SK-N-SH (cell line): Measurements from ENCODE around the gene GNB1L.

Experiments
- CHD2 ChIP-seq: fragments of 150-350 bp; IDR thresholded peaks from 2 replicates; pipeline ENCODE4 v1.6.1; 2018; ENCODE audit warnings: low read length; ENCODE audit not compliant: partially characterized antibody
- EP300 ChIP-seq, 2 experiments: IDR thresholded peaks; 2 replicates each; pipeline versions ENCODE4 v1.4.0 to v1.6.1; 2012; ENCODE audit warnings: borderline replicate concordance in 1 of 2, low read depth in 1 of 2, low read length in 1 of 2
- FOSL2 ChIP-seq: IDR thresholded peaks from 2 replicates; pipeline ENCODE4 v1.4.0; 2012; ENCODE audit warnings: low read depth, mild to moderate bottlenecking, moderate library complexity, borderline replicate concordance
- GABPA ChIP-seq: IDR thresholded peaks from 2 replicates; pipeline ENCODE4 v1.4.0; 2012; ENCODE audit warnings: low read depth, mild to moderate bottlenecking
- JUND ChIP-seq: IDR thresholded peaks from 2 replicates; pipeline ENCODE4 v1.4.0; 2012
- RXRA ChIP-seq: IDR thresholded peaks from 2 replicates; pipeline ENCODE4 v1.4.0; 2012; ENCODE audit warnings: low read depth, mild to moderate bottlenecking, borderline replicate concordance
- TEAD4 ChIP-seq: IDR thresholded peaks from 2 replicates; pipeline ENCODE4 v1.4.0; 2012; ENCODE audit warnings: mild to moderate bottlenecking, borderline replicate concordance; ENCODE audit not compliant: insufficient read depth
- TF ChIP-seq, protein P1 (sequence below): IDR thresholded peaks from 2 replicates; pipeline ENCODE4 v1.6.1; 2012; ENCODE audit warnings: mild to moderate bottlenecking, low read depth, low read length, moderate library complexity
- TF ChIP-seq, protein P2 (sequence below): IDR thresholded peaks from 2 replicates; pipeline ENCODE4 v1.4.0; 2012; ENCODE audit warnings: low read depth, borderline replicate concordance
- TF ChIP-seq, protein P3 (sequence below): fragments of 200-600 bp; sonication (generic); IDR thresholded peaks from 2 replicates; pipeline ENCODE4 v1.6.1; 2017; ENCODE audit warnings: antibody characterized with exemption, mild to moderate bottlenecking, moderate library complexity
- TF ChIP-seq, protein P4 (sequence below): IDR thresholded peaks from 2 replicates; pipeline ENCODE4 v1.4.0; 2012; ENCODE audit warnings: low read depth

DNA sequence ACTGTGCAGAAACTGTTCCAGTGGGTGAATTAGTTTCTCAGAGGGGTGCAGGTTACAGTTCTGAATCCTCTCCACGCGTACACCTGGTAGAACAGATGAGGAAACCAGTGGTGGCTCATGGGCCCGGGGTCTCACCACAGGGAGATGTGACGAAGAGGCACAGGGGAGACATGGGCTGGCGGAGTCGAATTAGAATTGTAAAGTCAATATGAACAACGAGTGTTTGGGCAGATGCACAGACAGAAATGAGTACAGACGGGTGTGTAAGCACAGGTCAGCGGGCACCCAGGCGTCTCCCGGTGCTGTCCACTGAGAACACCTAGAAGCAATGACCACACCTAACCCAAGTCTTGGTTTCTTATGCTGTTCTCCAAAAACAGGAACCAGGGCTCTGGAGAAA lies 41.8 kb downstream of the GNB1L start:
- TF ChIP-seq GABPA (no peak), TEAD4 (no peak), JUND (no peak), CHD2 (no peak), FOSL2 (no peak), EP300 (IDR thresholded peaks at IDR 0.05; ENCODE audit: borderline replicate concordance in 1 of 2, low read depth in 1 of 2, low read length in 1 of 2) (no peak), RXRA (no peak)
- TF ChIP-seq, protein P1, sequence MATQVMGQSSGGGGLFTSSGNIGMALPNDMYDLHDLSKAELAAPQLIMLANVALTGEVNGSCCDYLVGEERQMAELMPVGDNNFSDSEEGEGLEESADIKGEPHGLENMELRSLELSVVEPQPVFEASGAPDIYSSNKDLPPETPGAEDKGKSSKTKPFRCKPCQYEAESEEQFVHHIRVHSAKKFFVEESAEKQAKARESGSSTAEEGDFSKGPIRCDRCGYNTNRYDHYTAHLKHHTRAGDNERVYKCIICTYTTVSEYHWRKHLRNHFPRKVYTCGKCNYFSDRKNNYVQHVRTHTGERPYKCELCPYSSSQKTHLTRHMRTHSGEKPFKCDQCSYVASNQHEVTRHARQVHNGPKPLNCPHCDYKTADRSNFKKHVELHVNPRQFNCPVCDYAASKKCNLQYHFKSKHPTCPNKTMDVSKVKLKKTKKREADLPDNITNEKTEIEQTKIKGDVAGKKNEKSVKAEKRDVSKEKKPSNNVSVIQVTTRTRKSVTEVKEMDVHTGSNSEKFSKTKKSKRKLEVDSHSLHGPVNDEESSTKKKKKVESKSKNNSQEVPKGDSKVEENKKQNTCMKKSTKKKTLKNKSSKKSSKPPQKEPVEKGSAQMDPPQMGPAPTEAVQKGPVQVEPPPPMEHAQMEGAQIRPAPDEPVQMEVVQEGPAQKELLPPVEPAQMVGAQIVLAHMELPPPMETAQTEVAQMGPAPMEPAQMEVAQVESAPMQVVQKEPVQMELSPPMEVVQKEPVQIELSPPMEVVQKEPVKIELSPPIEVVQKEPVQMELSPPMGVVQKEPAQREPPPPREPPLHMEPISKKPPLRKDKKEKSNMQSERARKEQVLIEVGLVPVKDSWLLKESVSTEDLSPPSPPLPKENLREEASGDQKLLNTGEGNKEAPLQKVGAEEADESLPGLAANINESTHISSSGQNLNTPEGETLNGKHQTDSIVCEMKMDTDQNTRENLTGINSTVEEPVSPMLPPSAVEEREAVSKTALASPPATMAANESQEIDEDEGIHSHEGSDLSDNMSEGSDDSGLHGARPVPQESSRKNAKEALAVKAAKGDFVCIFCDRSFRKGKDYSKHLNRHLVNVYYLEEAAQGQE, result no peak
- TF ChIP-seq, protein P2, sequence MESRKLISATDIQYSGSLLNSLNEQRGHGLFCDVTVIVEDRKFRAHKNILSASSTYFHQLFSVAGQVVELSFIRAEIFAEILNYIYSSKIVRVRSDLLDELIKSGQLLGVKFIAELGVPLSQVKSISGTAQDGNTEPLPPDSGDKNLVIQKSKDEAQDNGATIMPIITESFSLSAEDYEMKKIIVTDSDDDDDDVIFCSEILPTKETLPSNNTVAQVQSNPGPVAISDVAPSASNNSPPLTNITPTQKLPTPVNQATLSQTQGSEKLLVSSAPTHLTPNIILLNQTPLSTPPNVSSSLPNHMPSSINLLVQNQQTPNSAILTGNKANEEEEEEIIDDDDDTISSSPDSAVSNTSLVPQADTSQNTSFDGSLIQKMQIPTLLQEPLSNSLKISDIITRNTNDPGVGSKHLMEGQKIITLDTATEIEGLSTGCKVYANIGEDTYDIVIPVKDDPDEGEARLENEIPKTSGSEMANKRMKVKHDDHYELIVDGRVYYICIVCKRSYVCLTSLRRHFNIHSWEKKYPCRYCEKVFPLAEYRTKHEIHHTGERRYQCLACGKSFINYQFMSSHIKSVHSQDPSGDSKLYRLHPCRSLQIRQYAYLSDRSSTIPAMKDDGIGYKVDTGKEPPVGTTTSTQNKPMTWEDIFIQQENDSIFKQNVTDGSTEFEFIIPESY, result no peak
- TF ChIP-seq, protein P3, sequence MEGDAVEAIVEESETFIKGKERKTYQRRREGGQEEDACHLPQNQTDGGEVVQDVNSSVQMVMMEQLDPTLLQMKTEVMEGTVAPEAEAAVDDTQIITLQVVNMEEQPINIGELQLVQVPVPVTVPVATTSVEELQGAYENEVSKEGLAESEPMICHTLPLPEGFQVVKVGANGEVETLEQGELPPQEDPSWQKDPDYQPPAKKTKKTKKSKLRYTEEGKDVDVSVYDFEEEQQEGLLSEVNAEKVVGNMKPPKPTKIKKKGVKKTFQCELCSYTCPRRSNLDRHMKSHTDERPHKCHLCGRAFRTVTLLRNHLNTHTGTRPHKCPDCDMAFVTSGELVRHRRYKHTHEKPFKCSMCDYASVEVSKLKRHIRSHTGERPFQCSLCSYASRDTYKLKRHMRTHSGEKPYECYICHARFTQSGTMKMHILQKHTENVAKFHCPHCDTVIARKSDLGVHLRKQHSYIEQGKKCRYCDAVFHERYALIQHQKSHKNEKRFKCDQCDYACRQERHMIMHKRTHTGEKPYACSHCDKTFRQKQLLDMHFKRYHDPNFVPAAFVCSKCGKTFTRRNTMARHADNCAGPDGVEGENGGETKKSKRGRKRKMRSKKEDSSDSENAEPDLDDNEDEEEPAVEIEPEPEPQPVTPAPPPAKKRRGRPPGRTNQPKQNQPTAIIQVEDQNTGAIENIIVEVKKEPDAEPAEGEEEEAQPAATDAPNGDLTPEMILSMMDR, result no peak
- TF ChIP-seq, protein P4, sequence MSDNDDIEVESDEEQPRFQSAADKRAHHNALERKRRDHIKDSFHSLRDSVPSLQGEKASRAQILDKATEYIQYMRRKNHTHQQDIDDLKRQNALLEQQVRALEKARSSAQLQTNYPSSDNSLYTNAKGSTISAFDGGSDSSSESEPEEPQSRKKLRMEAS, result no peak
